ENCODE data around the gene BRI3. TPM values are rescaled to one million over a fixed set of nuclear protein-coding genes. Genes with fewer than 3 reads are reported as not detected.

Gene BRI3
- total RNA-seq, 4 donors from 2014 or later = 11.2 to 36.2 (median 23.3) TPM

DNA sequence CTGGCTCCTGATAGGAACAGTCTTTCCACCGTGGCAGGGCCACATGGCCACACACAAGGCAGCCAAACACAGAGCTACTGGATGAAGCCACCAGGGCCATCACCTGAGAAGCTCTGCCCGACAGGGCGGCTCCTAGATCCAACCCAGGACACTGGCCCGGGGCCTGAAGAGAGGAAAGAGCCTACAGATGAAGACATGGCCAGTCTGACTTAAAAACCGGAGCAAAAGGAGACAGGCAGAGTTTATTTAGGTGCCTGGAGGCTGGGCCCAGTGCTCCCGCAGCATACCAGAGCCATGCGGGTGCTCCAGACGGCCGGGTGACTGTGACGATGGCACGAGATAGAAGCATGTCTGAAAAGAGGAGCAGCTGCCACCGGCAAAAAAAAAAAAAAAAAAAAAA, 33.3 kb upstream of the BRI3 start:
- Histone ChIP-seq H3K27me3 (no peaks in the 10 kb centered on the region), H3K36me3 (peaks cover 0 to 41% (median 4%) of the 10 kb centered on the region in 3 donors), H3K27ac (no peak overlapping the region), H3K4me1 (peaks cover 18 to 68% (median 27%) of the 10 kb centered on the region in 3 donors), H3K9me3 (no peaks in the 10 kb centered on the region), H3K4me3 (no peak overlapping the region)
- DNase-seq = no peak
- WGBS, 2 donors = 94 to 100% methylated on average over 5 to 11 of the region's 12 CpGs
- TF ChIP-seq POLR2A (IDR thresholded peaks at IDR 0.05) = no peak
- TF ChIP-seq, protein P1, sequence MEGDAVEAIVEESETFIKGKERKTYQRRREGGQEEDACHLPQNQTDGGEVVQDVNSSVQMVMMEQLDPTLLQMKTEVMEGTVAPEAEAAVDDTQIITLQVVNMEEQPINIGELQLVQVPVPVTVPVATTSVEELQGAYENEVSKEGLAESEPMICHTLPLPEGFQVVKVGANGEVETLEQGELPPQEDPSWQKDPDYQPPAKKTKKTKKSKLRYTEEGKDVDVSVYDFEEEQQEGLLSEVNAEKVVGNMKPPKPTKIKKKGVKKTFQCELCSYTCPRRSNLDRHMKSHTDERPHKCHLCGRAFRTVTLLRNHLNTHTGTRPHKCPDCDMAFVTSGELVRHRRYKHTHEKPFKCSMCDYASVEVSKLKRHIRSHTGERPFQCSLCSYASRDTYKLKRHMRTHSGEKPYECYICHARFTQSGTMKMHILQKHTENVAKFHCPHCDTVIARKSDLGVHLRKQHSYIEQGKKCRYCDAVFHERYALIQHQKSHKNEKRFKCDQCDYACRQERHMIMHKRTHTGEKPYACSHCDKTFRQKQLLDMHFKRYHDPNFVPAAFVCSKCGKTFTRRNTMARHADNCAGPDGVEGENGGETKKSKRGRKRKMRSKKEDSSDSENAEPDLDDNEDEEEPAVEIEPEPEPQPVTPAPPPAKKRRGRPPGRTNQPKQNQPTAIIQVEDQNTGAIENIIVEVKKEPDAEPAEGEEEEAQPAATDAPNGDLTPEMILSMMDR (IDR thresholded peaks at IDR 0.05) = no peak
- intact Hi-C loops (cut with DNase I) = no loop called here

- 50 to 77% methylated on average over 6 of the region's 6 CpGs for WGBS, 2 donors
- peaks cover 21 to 77% (median 31%) of the 10 kb centered on the region in 3 donors for H3K4me1 ChIP-seq
- DNase-seq = no peak
- no peaks in the 10 kb centered on the region for H3K27me3 ChIP-seq
- TF ChIP-seq, protein P1 (IDR thresholded peaks at IDR 0.05) = no peak
- TF ChIP-seq POLR2A (IDR thresholded peaks at IDR 0.05) = no peak
- peaks cover 0 to 32% (median 4%) of the 10 kb centered on the region in 3 donors for H3K36me3 ChIP-seq
- no peaks in the 10 kb centered on the region for H3K9me3 ChIP-seq
- H3K4me3 ChIP-seq = no peak overlapping the region
- peak overlapping the region; percentile 32 to 98 (median 56) for H3K27ac ChIP-seq
- intact Hi-C loops (cut with DNase I) = no loop called here
Measured at GRCh38 chr7:98249106-98249505, 32.4 kb upstream of the BRI3 start.

DNA sequence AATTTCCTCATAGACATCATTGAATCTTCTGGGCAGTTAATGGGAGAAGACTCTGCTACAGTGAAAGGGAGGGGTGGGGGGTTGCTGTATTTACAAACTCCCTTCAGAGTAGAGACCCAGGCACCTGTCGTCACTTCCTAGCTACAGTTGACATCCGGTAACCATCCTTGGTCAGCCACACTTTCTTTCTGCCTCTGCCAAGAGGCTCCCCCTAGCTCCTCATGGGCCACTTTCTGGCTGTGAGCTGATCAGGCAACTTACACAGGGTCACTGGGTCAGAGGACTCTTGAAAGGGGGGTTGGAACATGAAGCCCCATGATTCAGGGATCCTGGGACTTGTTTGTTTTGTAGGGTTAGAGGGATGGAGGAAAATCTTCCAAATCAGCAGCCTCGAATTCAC, 30.7 kb upstream of the BRI3 start:
- Histone ChIP-seq H3K27ac (peak overlapping the region; percentile 91 to 98 (median 94)), H3K27me3 (no peaks in the 10 kb centered on the region), H3K9me3 (no peaks in the 10 kb centered on the region), H3K36me3 (peaks cover 0 to 29% (median 0%) of the 10 kb centered on the region in 3 donors), H3K4me1 (peaks cover 21 to 84% (median 28%) of the 10 kb centered on the region in 3 donors), H3K4me3 (peak overlapping the region; percentile 74 to 91 (median 88))
- no peak for TF ChIP-seq POLR2A (IDR thresholded peaks at IDR 0.05)
- TF ChIP-seq, protein P1 (IDR thresholded peaks at IDR 0.05) = no peak
- 56 to 65% methylated on average over 3 of the region's 3 CpGs for WGBS, 2 donors
- intact Hi-C loops (cut with DNase I) = no loop called here
- no peak for DNase-seq

GRCh38 chr7:98251231-98251600, 30.3 kb upstream of the BRI3 start:
- DNase-seq = no peak
- peak overlapping the region; percentile 74 to 91 (median 88) for H3K4me3 ChIP-seq
- H3K27me3 ChIP-seq = no peaks in the 10 kb centered on the region
- H3K4me1 ChIP-seq = peaks cover 21 to 85% (median 28%) of the 10 kb centered on the region in 3 donors
- H3K36me3 ChIP-seq = peaks cover 0 to 31% (median 0%) of the 10 kb centered on the region in 3 donors
- intact Hi-C loops (cut with DNase I) = no loop called here
- no peak for TF ChIP-seq POLR2A (IDR thresholded peaks at IDR 0.05)
- TF ChIP-seq, protein P1 (IDR thresholded peaks at IDR 0.05) = no peak
- no peaks in the 10 kb centered on the region for H3K9me3 ChIP-seq
- peak overlapping the region; percentile 91 to 98 (median 94) for H3K27ac ChIP-seq
- WGBS, 2 donors = 11 to 21% methylated on average over 8 to 9 of the region's 9 CpGs

DNA sequence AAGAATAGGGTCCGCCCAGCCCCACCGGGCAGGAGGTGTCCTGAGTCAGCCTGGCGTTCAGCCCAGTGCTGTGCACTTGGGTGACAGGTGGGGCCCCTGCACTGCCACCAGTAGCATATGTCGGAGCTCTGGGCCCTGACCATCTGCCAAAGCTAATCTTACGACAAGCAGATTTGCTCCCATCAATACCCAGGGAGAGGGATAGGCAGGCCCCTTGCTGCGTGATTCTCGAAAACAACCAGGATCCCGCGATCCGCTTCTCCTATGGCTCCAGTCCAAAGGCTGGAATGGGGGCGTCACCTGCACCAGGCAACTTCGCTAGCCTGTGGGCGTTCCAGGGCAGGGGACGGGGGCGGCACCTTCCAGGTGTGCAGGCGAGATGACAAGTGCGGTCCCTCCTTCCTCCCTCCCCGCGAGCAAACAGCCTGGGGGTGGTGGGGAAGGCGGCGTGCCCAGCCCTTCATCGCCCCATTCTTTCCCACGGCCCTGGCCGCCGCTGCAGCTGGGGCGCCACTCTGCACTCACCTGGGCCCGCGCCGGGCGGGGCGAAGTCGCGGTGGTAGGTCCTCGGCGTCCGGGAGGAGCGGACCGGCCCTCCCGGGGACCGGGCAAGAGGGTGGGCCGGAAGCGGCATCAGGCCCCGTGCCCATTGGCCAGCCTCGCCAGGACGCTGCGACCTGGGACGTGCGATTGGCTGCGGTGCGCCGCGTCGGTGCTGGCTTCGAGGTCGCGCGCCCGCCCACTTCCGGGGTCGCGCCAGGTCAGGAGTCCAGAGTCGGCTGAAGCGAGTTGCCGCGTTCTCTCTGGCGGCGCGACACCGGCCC, 29.7 kb upstream of the BRI3 start, which contains the start of gene TECPR1:
Gene TECPR1, minus strand, starts transcription at position 632 of the 824 bp plus-strand sequence. CDS start 6,086 bp downstream, outside the sequence.
- peak; percentile 76 for DNase-seq
- peaks cover 21 to 82% (median 28%) of the 10 kb centered on the region in 3 donors for H3K4me1 ChIP-seq
- intact Hi-C loops (cut with DNase I) = no loop called here
- no peaks in the 10 kb centered on the region for H3K9me3 ChIP-seq
- TF ChIP-seq, protein P1 (IDR thresholded peaks at IDR 0.05) = no peak
- TF ChIP-seq POLR2A (IDR thresholded peaks at IDR 0.05) = peak in 2 of 4 donors; percentile 41 to 65
- H3K27ac ChIP-seq = peak within 1 kb of the TSS; percentile 91 to 98 (median 94)
- no peaks in the 10 kb centered on the region for H3K27me3 ChIP-seq
- H3K4me3 ChIP-seq = peak within 1 kb of the TSS; percentile 74 to 91 (median 88)
- 0 to 2% methylated on average over 6 to 13 of the region's 69 CpGs for WGBS, 2 donors
- peaks cover 0 to 35% (median 0%) of the 10 kb centered on the region in 3 donors for H3K36me3 ChIP-seq
